Nephron progenitor cell (in vitro differentiated cells): ENCODE measurements around the gene COMT.

Experiments
- DNase-seq: peaks from one replicate; pipeline ENCODE4 v3.0.0; 2021
- H3K27ac Mint-ChIP-seq: 2 replicates; pipeline ENCODE4 v1.8.0; 2021; ENCODE audit warnings: mild to moderate bottlenecking, moderate library complexity, mixed read lengths
- H3K27me3 Mint-ChIP-seq: 2 replicates; pipeline ENCODE4 v1.8.0; 2021; ENCODE audit warnings: mild to moderate bottlenecking, low read depth, mixed read lengths; ENCODE audit not compliant: poor library complexity
- H3K36me3 Mint-ChIP-seq: 2 replicates; pipeline ENCODE4 v1.8.0; 2021; ENCODE audit warnings: low read depth, mixed read lengths
- H3K4me1 Mint-ChIP-seq: 2 replicates; pipeline ENCODE4 v1.8.0; 2021; ENCODE audit warnings: mixed read lengths
- H3K4me3 Mint-ChIP-seq: 2 replicates; pipeline ENCODE4 v1.8.0; 2021; ENCODE audit warnings: mild to moderate bottlenecking, moderate library complexity, mixed read lengths
- H3K9me3 Mint-ChIP-seq: 2 replicates; pipeline ENCODE4 v1.8.0; 2021; ENCODE audit warnings: mild to moderate bottlenecking, moderate library complexity, mixed read lengths
- TF ChIP-seq, protein P1 (sequence below): fragments of 200-600 bp; sonication (generic); IDR thresholded peaks from 2 replicates; pipeline ENCODE4 v1.5.0; 2021; ENCODE audit warnings: antibody characterized with exemption

The COMT gene

GRCh38 chr22:19992921-19993355 lies 51.4 kb downstream of the COMT start:
- H3K27ac Mint-ChIP-seq: no peak overlapping the region
- H3K4me3 Mint-ChIP-seq: no peak overlapping the region
- H3K36me3 Mint-ChIP-seq: no peaks in the 10 kb centered on the region
- no peaks in the 10 kb centered on the region for H3K9me3 Mint-ChIP-seq
- peaks cover 4% of the 10 kb centered on the region for H3K27me3 Mint-ChIP-seq
- TF ChIP-seq, protein P1, sequence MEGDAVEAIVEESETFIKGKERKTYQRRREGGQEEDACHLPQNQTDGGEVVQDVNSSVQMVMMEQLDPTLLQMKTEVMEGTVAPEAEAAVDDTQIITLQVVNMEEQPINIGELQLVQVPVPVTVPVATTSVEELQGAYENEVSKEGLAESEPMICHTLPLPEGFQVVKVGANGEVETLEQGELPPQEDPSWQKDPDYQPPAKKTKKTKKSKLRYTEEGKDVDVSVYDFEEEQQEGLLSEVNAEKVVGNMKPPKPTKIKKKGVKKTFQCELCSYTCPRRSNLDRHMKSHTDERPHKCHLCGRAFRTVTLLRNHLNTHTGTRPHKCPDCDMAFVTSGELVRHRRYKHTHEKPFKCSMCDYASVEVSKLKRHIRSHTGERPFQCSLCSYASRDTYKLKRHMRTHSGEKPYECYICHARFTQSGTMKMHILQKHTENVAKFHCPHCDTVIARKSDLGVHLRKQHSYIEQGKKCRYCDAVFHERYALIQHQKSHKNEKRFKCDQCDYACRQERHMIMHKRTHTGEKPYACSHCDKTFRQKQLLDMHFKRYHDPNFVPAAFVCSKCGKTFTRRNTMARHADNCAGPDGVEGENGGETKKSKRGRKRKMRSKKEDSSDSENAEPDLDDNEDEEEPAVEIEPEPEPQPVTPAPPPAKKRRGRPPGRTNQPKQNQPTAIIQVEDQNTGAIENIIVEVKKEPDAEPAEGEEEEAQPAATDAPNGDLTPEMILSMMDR: no peak
- no peak for DNase-seq
- peaks cover 8% of the 10 kb centered on the region for H3K4me1 Mint-ChIP-seq

DNA sequence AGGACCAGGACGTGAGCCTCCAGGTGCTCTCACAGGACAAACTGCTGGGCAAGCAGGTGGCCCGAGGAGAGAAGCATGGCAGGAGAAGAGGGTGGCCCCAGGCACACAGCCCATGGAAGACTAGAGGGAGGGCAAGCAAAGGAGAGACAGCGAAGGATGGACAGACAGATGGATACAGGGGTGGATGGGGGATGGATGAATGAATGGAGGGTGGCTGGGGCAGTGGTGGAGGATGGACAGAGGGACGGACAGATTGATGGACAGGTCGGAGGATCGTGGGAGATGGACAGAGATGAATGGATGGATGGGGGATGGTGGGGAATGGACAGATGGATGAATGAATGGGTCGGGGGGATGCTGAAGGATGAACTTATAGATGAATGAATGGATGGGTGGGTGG lies 52.4 kb downstream of the COMT start:
- TF ChIP-seq, protein P1: no peak
- Mint-ChIP-seq H3K27ac (no peak overlapping the region), H3K36me3 (no peaks in the 10 kb centered on the region), H3K27me3 (peaks cover 4% of the 10 kb centered on the region), H3K4me3 (no peak overlapping the region), H3K4me1 (peaks cover 14% of the 10 kb centered on the region), H3K9me3 (no peaks in the 10 kb centered on the region)
- no peak for DNase-seq

GRCh38 chr22:19994851-19995610 lies 53.5 kb downstream of the COMT start:
- Mint-ChIP-seq H3K27me3 (peaks cover 4% of the 10 kb centered on the region), H3K9me3 (no peaks in the 10 kb centered on the region), H3K36me3 (no peaks in the 10 kb centered on the region), H3K4me1 (peaks cover 14% of the 10 kb centered on the region), H3K27ac (no peak overlapping the region), H3K4me3 (no peak overlapping the region)
- DNase-seq: no peak
- TF ChIP-seq, protein P1: no peak

GRCh38 chr22:19995611-19996339 lies 54.2 kb downstream of the COMT start:
- H3K4me1 Mint-ChIP-seq: peaks cover 16% of the 10 kb centered on the region
- DNase-seq: no peak
- TF ChIP-seq, protein P1: no peak
- peaks cover 4% of the 10 kb centered on the region for H3K27me3 Mint-ChIP-seq
- no peaks in the 10 kb centered on the region for H3K36me3 Mint-ChIP-seq
- H3K27ac Mint-ChIP-seq: no peak overlapping the region
- H3K4me3 Mint-ChIP-seq: no peak overlapping the region
- no peaks in the 10 kb centered on the region for H3K9me3 Mint-ChIP-seq

DNA sequence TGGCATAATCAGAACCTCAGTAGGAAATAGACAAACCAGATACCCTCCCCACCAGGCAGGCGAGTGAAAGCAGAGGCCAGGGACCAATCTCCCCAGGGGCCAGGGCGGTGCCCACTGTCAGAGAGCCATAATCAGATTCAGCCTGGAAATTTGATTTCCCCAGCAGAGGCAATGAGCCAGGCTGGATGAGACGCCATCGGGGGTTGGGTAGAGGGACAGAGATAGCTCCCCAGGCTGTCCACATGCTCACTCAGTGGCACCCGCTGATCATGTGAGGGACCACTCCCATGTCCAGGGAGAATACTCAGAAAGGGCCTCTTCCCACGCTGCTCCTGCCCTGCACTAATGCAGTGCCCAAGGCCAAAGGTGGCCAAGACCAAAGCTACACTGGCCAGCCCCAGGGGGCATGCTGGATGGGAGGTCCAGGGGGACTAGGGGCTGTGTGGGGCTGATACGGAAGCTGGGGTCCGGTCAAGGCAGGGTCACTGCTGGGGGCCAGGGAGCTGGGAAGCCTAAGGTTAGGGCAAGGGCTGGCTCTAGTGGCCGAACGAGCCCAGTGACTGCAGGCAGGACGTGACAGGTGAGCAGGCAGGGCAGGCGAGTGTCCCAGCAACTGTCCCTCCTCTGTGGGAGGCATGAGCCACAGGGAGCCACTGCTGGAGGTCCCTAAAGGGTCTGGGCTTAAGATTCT lies 55.3 kb downstream of the COMT start:
- H3K4me1 Mint-ChIP-seq: peaks cover 21% of the 10 kb centered on the region
- H3K9me3 Mint-ChIP-seq: no peaks in the 10 kb centered on the region
- peaks cover 2% of the 10 kb centered on the region for H3K27me3 Mint-ChIP-seq
- no peak overlapping the region for H3K27ac Mint-ChIP-seq
- H3K4me3 Mint-ChIP-seq: no peak overlapping the region
- DNase-seq: no peak
- no peaks in the 10 kb centered on the region for H3K36me3 Mint-ChIP-seq
- TF ChIP-seq, protein P1: no peak
